Loucy (cell line): ENCODE data around the gene MLEC.

Experiments used
- CTCF ChIP-seq: fragments of 200-600 bp; sonication (generic); conservative IDR thresholded peaks from 2 replicates; pipeline ENCODE4 v1.5.1; 2014; ENCODE audit warnings: mild to moderate bottlenecking, antibody characterized with exemption, low read length
- EZH2phosphoT487 ChIP-seq: fragments of 200-600 bp; IDR thresholded peaks from 2 replicates; pipeline ENCODE4 v1.6.1; 2018; ENCODE audit warnings: antibody characterized with exemption, mild to moderate bottlenecking, moderate library complexity, borderline replicate concordance

GRCh38 chr12:120721866-120722265 lies 34.9 kb downstream of the MLEC start:
- TF ChIP-seq CTCF (no peak), EZH2phosphoT487 (no peak)
